ENCODE measurements around the gene LAMA4. TPM values are rescaled to one million over a fixed set of nuclear protein-coding genes. Genes with fewer than 3 reads are reported as not detected.

LAMA4 gene
- polyA plus RNA-seq, 3 donors from 2014 or later: not detected

DNA sequence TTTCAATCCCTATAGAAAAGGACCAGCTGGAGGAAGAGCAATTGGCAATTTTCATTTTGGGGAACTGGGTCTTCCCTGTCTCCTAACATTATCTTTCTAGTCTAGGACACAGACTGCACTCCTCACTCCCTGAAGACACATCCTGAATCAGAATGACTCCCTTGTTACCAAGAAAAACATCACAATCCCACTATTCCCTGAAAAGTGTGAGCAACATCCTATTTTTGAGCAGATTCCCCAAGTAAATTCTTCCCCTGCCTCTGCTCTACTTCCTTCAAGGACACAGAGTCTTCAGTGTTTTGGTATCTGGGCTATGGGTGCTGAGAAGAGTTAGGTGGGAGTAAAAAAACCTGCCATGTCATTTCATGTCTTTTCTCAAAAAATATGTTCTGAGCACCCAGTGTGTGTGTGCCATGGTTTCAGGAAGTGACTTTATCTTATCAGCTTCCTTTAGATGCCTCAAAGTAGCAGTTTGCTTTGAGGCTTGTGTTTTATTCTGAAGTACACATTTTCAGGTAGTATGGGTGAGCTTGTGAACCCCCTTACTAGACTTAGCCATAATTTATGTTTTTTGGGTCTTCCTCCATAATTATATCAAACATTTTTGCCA, 12.4 kb downstream of the LAMA4 start:
- no peak overlapping the region for H3K4me3 Mint-ChIP-seq
- no peaks in the 10 kb centered on the region for H3K9me3 Mint-ChIP-seq
- H3K4me1 Mint-ChIP-seq: peaks cover 0 to 7% of the 10 kb centered on the region in 2 donors
- DNase-seq: no peak
- H3K36me3 Mint-ChIP-seq: peaks cover 0 to 4% (median 0%) of the 10 kb centered on the region in 3 donors
- H3K27me3 Mint-ChIP-seq (ENCODE audit: low read depth in 3 of 3): peaks cover 1 to 14% (median 3%) of the 10 kb centered on the region in 3 donors
- H3K27ac Mint-ChIP-seq: no peak overlapping the region

GRCh38 chr6:112237595-112237994, 16.8 kb downstream of the LAMA4 start:
- Mint-ChIP-seq H3K9me3 (no peaks in the 10 kb centered on the region), H3K4me3 (no peak overlapping the region), H3K36me3 (peaks cover 0 to 4% (median 0%) of the 10 kb centered on the region in 3 donors), H3K27ac (no peak overlapping the region), H3K27me3 (ENCODE audit: low read depth in 3 of 3) (peaks cover 4 to 25% (median 9%) of the 10 kb centered on the region in 3 donors), H3K4me1 (peaks cover 2 to 18% of the 10 kb centered on the region in 2 donors)
- DNase-seq: no peak

- Mint-ChIP-seq H3K9me3 (no peaks in the 10 kb centered on the region), H3K4me3 (no peak overlapping the region), H3K27ac (no peak overlapping the region), H3K36me3 (peaks cover 0 to 4% (median 0%) of the 10 kb centered on the region in 3 donors), H3K4me1 (peaks cover 2 to 13% of the 10 kb centered on the region in 2 donors), H3K27me3 (ENCODE audit: low read depth in 3 of 3) (peaks cover 4 to 25% (median 9%) of the 10 kb centered on the region in 3 donors)
- DNase-seq: no peak
Measured at GRCh38 chr6:112237066-112237465, 17.3 kb downstream of the LAMA4 start.

- Mint-ChIP-seq H3K4me1 (peaks cover 2 to 11% of the 10 kb centered on the region in 2 donors), H3K27ac (no peak overlapping the region)
Measured at GRCh38 chr6:112235956-112236355, 18.4 kb downstream of the LAMA4 start.

GRCh38 chr6:112234601-112235000, 19.8 kb downstream of the LAMA4 start:
- Mint-ChIP-seq H3K27ac (no peak overlapping the region), H3K9me3 (no peaks in the 10 kb centered on the region), H3K27me3 (ENCODE audit: low read depth in 3 of 3) (peaks cover 4 to 21% (median 9%) of the 10 kb centered on the region in 3 donors), H3K4me1 (peaks cover 2 to 11% of the 10 kb centered on the region in 2 donors), H3K36me3 (peaks cover 0 to 4% (median 0%) of the 10 kb centered on the region in 3 donors), H3K4me3 (no peak overlapping the region)
- DNase-seq: no peak

More at GRCh38 chr6:112235956-112236355, 18.4 kb downstream of the LAMA4 start:
- H3K9me3 Mint-ChIP-seq: no peaks in the 10 kb centered on the region
- H3K4me3 Mint-ChIP-seq: no peak overlapping the region
- H3K27me3 Mint-ChIP-seq (ENCODE audit: low read depth in 3 of 3): peaks cover 4 to 25% (median 9%) of the 10 kb centered on the region in 3 donors
- DNase-seq: peak; percentile 2 to 34 (median 31)
- peaks cover 0 to 4% (median 0%) of the 10 kb centered on the region in 3 donors for H3K36me3 Mint-ChIP-seq

- Mint-ChIP-seq H3K4me1 (peaks cover 2 to 11% of the 10 kb centered on the region in 2 donors), H3K36me3 (peaks cover 0 to 4% (median 0%) of the 10 kb centered on the region in 3 donors), H3K9me3 (no peaks in the 10 kb centered on the region), H3K27ac (no peak overlapping the region), H3K27me3 (ENCODE audit: low read depth in 3 of 3) (peaks cover 4 to 21% (median 11%) of the 10 kb centered on the region in 3 donors), H3K4me3 (no peak overlapping the region)
- DNase-seq: no peak
Measured at GRCh38 chr6:112233847-112234246, 20.5 kb downstream of the LAMA4 start.

DNA sequence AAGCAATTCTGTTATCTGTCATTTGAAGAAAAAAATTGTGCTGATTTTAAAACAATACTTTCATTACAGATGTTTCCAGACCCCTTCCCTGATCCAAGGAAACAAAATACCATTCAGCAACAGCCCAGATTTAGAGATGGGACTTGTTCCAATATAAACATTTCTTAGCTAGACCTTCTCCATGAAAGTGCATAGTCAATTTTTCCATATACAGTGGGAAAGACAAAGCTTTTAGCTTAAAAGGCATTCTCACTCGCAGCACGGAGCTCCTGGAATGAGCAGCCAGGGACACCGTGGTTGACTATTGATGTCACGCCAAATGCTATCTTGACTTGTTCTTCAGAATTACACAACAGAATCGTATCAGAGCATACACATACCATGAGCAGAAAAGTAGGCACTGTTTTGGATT, 21.5 kb downstream of the LAMA4 start:
- no peak for DNase-seq
- Mint-ChIP-seq H3K36me3 (peaks cover 0 to 1% (median 0%) of the 10 kb centered on the region in 3 donors), H3K27ac (no peak overlapping the region), H3K9me3 (no peaks in the 10 kb centered on the region), H3K27me3 (ENCODE audit: low read depth in 3 of 3) (peaks cover 6 to 17% (median 13%) of the 10 kb centered on the region in 3 donors), H3K4me3 (no peak overlapping the region), H3K4me1 (peaks cover 2 to 11% of the 10 kb centered on the region in 2 donors)

DNA sequence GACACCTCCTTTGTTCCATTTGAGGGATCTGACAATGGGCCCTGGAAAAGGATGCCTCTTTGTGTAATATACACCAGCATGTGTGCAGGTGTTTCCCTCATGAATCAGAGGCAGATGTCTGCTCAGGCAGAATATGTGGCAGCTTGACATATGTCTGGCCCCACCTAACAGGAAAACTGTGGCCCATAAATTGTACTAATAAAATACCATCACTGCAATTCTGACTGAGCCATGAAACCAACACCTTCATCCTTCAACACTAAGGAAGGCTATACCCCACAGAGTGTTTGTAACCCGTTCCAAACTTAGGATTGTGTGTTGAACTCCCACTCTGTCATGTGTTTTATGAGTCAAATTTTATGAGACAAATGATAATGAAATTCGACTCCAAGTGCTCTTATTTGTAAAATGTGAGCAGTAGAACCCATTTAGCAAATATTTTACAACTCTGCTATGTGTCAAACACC, 22.7 kb downstream of the LAMA4 start:
- Mint-ChIP-seq H3K27ac (no peak overlapping the region), H3K4me1 (peaks cover 2 to 11% of the 10 kb centered on the region in 2 donors), H3K36me3 (no peaks in the 10 kb centered on the region), H3K4me3 (no peak overlapping the region), H3K9me3 (no peaks in the 10 kb centered on the region), H3K27me3 (ENCODE audit: low read depth in 3 of 3) (peaks cover 5 to 13% (median 10%) of the 10 kb centered on the region in 3 donors)
- DNase-seq: no peak

- Mint-ChIP-seq H3K4me1 (peaks cover 2 to 7% of the 10 kb centered on the region in 2 donors), H3K9me3 (no peaks in the 10 kb centered on the region), H3K4me3 (no peak overlapping the region), H3K27me3 (ENCODE audit: low read depth in 3 of 3) (peaks cover 5 to 13% (median 8%) of the 10 kb centered on the region in 3 donors), H3K36me3 (no peaks in the 10 kb centered on the region), H3K27ac (no peak overlapping the region)
- no peak for DNase-seq
Measured at GRCh38 chr6:112231164-112231563, 23.2 kb downstream of the LAMA4 start.

DNA sequence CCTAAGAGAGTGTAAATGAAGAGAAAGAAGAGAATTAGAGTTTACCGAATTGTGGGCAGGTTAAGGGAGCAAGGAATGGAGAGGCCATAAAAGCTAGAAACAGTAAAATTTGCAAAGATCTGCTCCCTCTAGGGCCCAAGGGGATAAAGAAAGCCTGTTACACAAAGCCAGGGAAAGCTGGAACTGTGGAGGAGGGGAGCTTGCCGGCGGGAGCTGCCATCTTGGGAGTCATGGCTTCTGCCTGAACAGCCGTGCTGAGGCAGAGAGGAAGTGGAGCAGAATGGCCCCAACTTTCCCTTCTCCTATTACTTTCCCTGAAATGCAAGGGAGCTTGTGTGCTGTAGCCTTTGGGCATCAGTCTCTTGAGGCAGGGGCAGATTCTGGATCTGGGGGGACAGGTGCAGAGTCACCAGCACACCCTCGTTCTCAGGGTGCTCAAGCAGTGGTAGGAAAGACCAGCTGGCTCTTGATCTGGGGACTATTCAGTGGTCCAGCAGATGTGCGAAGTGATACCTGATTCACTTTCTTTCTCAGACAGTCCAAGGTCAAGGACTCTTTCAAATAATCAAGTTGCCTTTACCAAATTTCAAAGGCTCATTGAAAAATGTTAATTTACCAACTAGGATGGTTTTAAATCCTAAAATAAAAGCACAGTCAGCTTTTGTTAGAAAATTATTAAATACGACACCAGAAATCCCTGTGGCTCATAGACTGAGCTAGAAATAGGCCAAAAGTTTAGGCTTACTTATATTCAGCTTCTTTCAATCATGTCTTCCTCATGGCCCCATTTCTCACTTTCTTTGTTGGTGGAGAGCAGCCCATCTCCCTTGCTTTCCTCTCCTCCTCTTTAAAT, 25.7 kb downstream of the LAMA4 start:
- H3K36me3 Mint-ChIP-seq: no peaks in the 10 kb centered on the region
- no peak overlapping the region for H3K4me3 Mint-ChIP-seq
- no peaks in the 10 kb centered on the region for H3K9me3 Mint-ChIP-seq
- peaks cover 2 to 9% (median 9%) of the 10 kb centered on the region in 3 donors for H3K27me3 Mint-ChIP-seq (ENCODE audit: low read depth in 3 of 3)
- DNase-seq: no peak
- H3K27ac Mint-ChIP-seq: no peak overlapping the region
- no peaks in the 10 kb centered on the region for H3K4me1 Mint-ChIP-seq

DNA sequence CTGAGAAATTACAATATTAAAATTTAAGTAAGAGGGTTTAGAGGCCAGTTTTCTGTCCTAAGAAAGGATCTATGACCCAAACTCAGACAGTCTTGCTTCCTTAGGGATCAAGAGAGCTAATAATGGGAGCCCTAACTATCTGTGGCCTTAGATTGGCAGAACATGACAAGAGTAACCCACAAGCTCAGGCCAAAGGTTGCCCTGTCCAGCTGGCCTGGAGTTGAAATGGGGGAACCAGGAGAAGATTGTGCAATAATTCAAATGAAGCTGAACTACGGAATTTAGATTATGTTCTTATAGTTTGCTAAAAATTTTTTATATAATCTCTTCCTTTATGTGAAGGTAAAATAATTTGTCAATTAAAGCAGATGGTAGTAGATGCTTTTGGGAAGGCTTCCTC, 26.4 kb downstream of the LAMA4 start:
- H3K27ac Mint-ChIP-seq: no peak overlapping the region
- H3K4me3 Mint-ChIP-seq: no peak overlapping the region
- peaks cover 2 to 9% (median 6%) of the 10 kb centered on the region in 3 donors for H3K27me3 Mint-ChIP-seq (ENCODE audit: low read depth in 3 of 3)
- no peak for DNase-seq
- H3K9me3 Mint-ChIP-seq: no peaks in the 10 kb centered on the region
- H3K36me3 Mint-ChIP-seq: no peaks in the 10 kb centered on the region
- no peaks in the 10 kb centered on the region for H3K4me1 Mint-ChIP-seq

DNA sequence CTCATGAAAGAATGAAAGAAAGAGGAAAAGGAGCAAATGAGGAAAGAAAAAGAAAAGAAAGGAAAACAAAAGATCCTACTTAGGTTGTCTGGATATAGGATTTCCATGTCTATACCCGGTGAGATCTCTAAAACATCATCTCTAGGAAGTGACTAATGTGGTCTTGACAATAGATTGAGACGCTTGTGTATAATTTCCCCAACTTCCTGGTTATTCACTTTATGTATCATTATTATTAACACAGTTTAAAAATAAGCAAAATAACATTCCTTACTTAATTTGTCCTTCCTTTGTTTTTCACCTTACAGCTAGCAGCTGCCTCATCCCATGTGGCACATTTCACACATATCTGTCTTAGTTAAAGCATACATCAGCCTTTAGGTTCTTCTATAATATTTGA, 27.0 kb downstream of the LAMA4 start:
- H3K27ac Mint-ChIP-seq: no peak overlapping the region
- peaks cover 2 to 7% (median 6%) of the 10 kb centered on the region in 3 donors for H3K27me3 Mint-ChIP-seq (ENCODE audit: low read depth in 3 of 3)
- H3K36me3 Mint-ChIP-seq: no peaks in the 10 kb centered on the region
- no peaks in the 10 kb centered on the region for H3K4me1 Mint-ChIP-seq
- no peaks in the 10 kb centered on the region for H3K9me3 Mint-ChIP-seq
- no peak for DNase-seq
- no peak overlapping the region for H3K4me3 Mint-ChIP-seq

- no peaks in the 10 kb centered on the region for H3K9me3 Mint-ChIP-seq
- no peaks in the 10 kb centered on the region for H3K4me1 Mint-ChIP-seq
- H3K27ac Mint-ChIP-seq: no peak overlapping the region
- DNase-seq: no peak
- H3K4me3 Mint-ChIP-seq: no peak overlapping the region
- no peaks in the 10 kb centered on the region for H3K36me3 Mint-ChIP-seq
- peaks cover 2 to 7% (median 6%) of the 10 kb centered on the region in 3 donors for H3K27me3 Mint-ChIP-seq (ENCODE audit: low read depth in 3 of 3)
Measured at GRCh38 chr6:112225691-112226090, 28.7 kb downstream of the LAMA4 start.

GRCh38 chr6:112224088-112224487, 30.3 kb downstream of the LAMA4 start:
- Mint-ChIP-seq H3K27me3 (ENCODE audit: low read depth in 3 of 3) (peaks cover 2 to 10% (median 7%) of the 10 kb centered on the region in 3 donors), H3K4me3 (no peak overlapping the region), H3K9me3 (no peaks in the 10 kb centered on the region), H3K4me1 (no peaks in the 10 kb centered on the region), H3K27ac (no peak overlapping the region), H3K36me3 (no peaks in the 10 kb centered on the region)
- DNase-seq: no peak

Measured in immature natural killer cell (primary cell).